H1 (cell line): Measurements from ENCODE around the gene GLMN. TPM values are rescaled to one million over a fixed set of nuclear protein-coding genes. Genes with fewer than 3 reads are reported as not detected.

Experiments
- CTCF ChIA-PET: fragments of 300-600 bp; sonication (Branson Sonifier 250); formaldehyde crosslinking; loops from one replicate; lab custom pipeline; 2021; ENCODE audit not compliant: partially characterized antibody; lab: Charles Lee
- POLR2A ChIA-PET: fragments of 300-600 bp; sonication (Branson Sonifier 250); formaldehyde crosslinking; loops from one replicate; lab custom pipeline; 2021; ENCODE audit warnings: inconsistent platforms; ENCODE audit not compliant: partially characterized antibody; lab: Charles Lee
- DNase-seq, 2 experiments: peaks; one replicate each; pipeline versions ENCODE4 v3.0.0 to v3.0.0-alpha.2; 2010 to 2022; ENCODE audit warnings: low spot score in 2 of 2, low read depth in 1 of 2, mixed read lengths in 1 of 2
- FAIRE-seq: peaks from 2 replicates; lab custom pipeline; 2011; peaks lifted over from hg19 to GRCh38; lab: Jason Lieb, UNC
- H2AFZ ChIP-seq: 2 replicates; pipeline ENCODE4 v1.8.1; 2012; ENCODE audit warnings: low read length, inconsistent platforms
- H2AK5ac ChIP-seq: 2 replicates; pipeline ENCODE4 v1.6.1; 2013; ENCODE audit warnings: low read depth, low read length
- H2BK120ac ChIP-seq: replicated peaks from 2 replicates; pipeline ENCODE3; 2013; ENCODE audit warnings: low read depth, low read length, inconsistent platforms
- H2BK12ac ChIP-seq: 2 replicates; pipeline ENCODE4 v1.6.1; 2013; ENCODE audit warnings: low read depth, low read length
- H2BK15ac ChIP-seq: 2 replicates; pipeline ENCODE4 v1.6.1; 2013; ENCODE audit warnings: low read length
- H2BK20ac ChIP-seq: 2 replicates; pipeline ENCODE4 v1.6.1; 2013; ENCODE audit warnings: low read length
- H2BK5ac ChIP-seq: 2 replicates; pipeline ENCODE4 v1.6.1; 2013; ENCODE audit warnings: low read depth, low read length
- H3K14ac ChIP-seq: 2 replicates; pipeline ENCODE4 v1.6.1; 2013; ENCODE audit warnings: inconsistent platforms; ENCODE audit not compliant: insufficient read length
- H3K18ac ChIP-seq: 2 replicates; pipeline ENCODE4 v1.6.1; 2013; ENCODE audit warnings: low read length; ENCODE audit errors: extremely low read depth
- H3K23ac ChIP-seq: 2 replicates; pipeline ENCODE4 v1.6.1; 2013; ENCODE audit warnings: inconsistent platforms; ENCODE audit not compliant: insufficient read length
- H3K23me2 ChIP-seq: 2 replicates; pipeline ENCODE4 v1.6.1; 2013; ENCODE audit warnings: low read depth, low read length
- H3K27ac ChIP-seq: 2 replicates; pipeline ENCODE4 v1.6.1; 2011; ENCODE audit warnings: low read depth, low read length, inconsistent platforms
- H3K27me3 ChIP-seq, 4 experiments: replicated peaks in 1 of 4; 1 replicate in 1 of 4; 2 replicates in 3 of 4; pipeline versions ENCODE4 v1.6.1 to v1.8.1; 2011 to 2013; ENCODE audit warnings: low read length in 3 of 4, mild to moderate bottlenecking in 3 of 4, inconsistent platforms in 2 of 4, mixed read lengths in 2 of 4, moderate library complexity in 1 of 4; ENCODE audit not compliant: control insufficient read depth in 3 of 4, insufficient read depth in 3 of 4; ENCODE audit errors: extremely low read depth in 1 of 4
- H3K36me3 ChIP-seq, 4 experiments: 2 replicates each; pipeline versions ENCODE4 v1.6.1 to v1.8.1; 2011 to 2013; ENCODE audit warnings: mild to moderate bottlenecking in 4 of 4, low read length in 3 of 4, moderate library complexity in 2 of 4, control low read depth in 1 of 4, inconsistent platforms in 1 of 4; ENCODE audit not compliant: insufficient read depth in 4 of 4, control insufficient read depth in 2 of 4
- H3K4ac ChIP-seq: replicated peaks from 2 replicates; pipeline ENCODE3; 2013; ENCODE audit warnings: low read length, low read depth, mixed read lengths, inconsistent platforms; ENCODE audit not compliant: insufficient read length
- H3K4me1 ChIP-seq, 4 experiments: replicated peaks in 1 of 4; 1 replicate in 1 of 4; 2 replicates in 3 of 4; pipeline versions ENCODE4 v1.6.1 to v1.8.1; 2011 to 2013; ENCODE audit warnings: low read length in 3 of 4, inconsistent platforms in 2 of 4, mixed read lengths in 1 of 4; ENCODE audit not compliant: insufficient read depth in 4 of 4, control insufficient read depth in 3 of 4
- H3K4me2 ChIP-seq, 2 experiments: 2 replicates each; pipeline versions ENCODE4 v1.6.1 to v1.8.1; 2011 to 2013; ENCODE audit warnings: low read depth in 2 of 2, low read length in 2 of 2, control low read depth in 1 of 2, inconsistent platforms in 1 of 2, mild to moderate bottlenecking in 1 of 2; ENCODE audit not compliant: insufficient read depth in 1 of 2
- H3K4me3 ChIP-seq, 4 experiments: fragments of 200-600, 300-600 bp in 1 of 4; sonication (generic), shearing (Covaris generic), sonication (Bioruptor Twin) in 1 of 4; 2 replicates each; pipeline versions ENCODE4 v1.5.1 to v1.8.1; 2011 to 2016; ENCODE audit warnings: low read length in 4 of 4, low read depth in 3 of 4, control low read depth in 2 of 4, inconsistent platforms in 2 of 4, mild to moderate bottlenecking in 2 of 4, mixed read lengths in 1 of 4, moderate library complexity in 1 of 4; ENCODE audit not compliant: insufficient read depth in 2 of 4; ENCODE audit errors: extremely low read depth in 1 of 4
- H3K56ac ChIP-seq: replicated peaks from 2 replicates; pipeline ENCODE3; 2013; ENCODE audit warnings: low read depth, mild to moderate bottlenecking, mixed read lengths, low read length, inconsistent platforms; ENCODE audit not compliant: insufficient read length
- H3K79me1 ChIP-seq: 2 replicates; pipeline ENCODE4 v1.6.1; 2013; ENCODE audit warnings: low read depth, low read length, control low read depth
- H3K79me2 ChIP-seq, 2 experiments: 2 replicates each; pipeline versions ENCODE4 v1.6.1 to v1.8.1; 2012 to 2013; ENCODE audit warnings: low read length in 2 of 2, mild to moderate bottlenecking in 2 of 2, inconsistent platforms in 1 of 2; ENCODE audit not compliant: insufficient read depth in 2 of 2, control insufficient read depth in 1 of 2
- H3K9ac ChIP-seq, 4 experiments: replicated peaks in 1 of 4; 1 replicate in 1 of 4; 2 replicates in 3 of 4; pipeline versions ENCODE4 v1.6.1 to v1.8.1; 2011 to 2013; ENCODE audit warnings: low read depth in 3 of 4, low read length in 3 of 4, control low read depth in 2 of 4, mild to moderate bottlenecking in 2 of 4, moderate library complexity in 2 of 4, inconsistent platforms in 1 of 4; ENCODE audit errors: extremely low read depth in 1 of 4
- H3K9me3 ChIP-seq, 2 experiments: 2 replicates each; pipeline versions ENCODE4 v1.6.1 to v1.8.1; 2012 to 2013; ENCODE audit warnings: mild to moderate bottlenecking in 2 of 2, moderate library complexity in 2 of 2, control low read depth in 1 of 2, inconsistent platforms in 1 of 2, low read depth in 1 of 2, low read length in 1 of 2, mixed read lengths in 1 of 2; ENCODE audit not compliant: insufficient read depth in 2 of 2
- H4K20me1 ChIP-seq, 2 experiments: replicated peaks in 1 of 2; 2 replicates each; pipeline versions ENCODE3 to v1.8.1; 2011 to 2013; ENCODE audit warnings: inconsistent platforms in 2 of 2, low read length in 2 of 2, mild to moderate bottlenecking in 1 of 2; ENCODE audit not compliant: insufficient read depth in 2 of 2, control insufficient read depth in 1 of 2
- H4K5ac ChIP-seq: 2 replicates; pipeline ENCODE4 v1.6.1; 2013; ENCODE audit warnings: low read length, low read depth, mixed read lengths, inconsistent platforms; ENCODE audit not compliant: insufficient read length
- H4K8ac ChIP-seq: 2 replicates; pipeline ENCODE4 v1.8.0; 2013; ENCODE audit warnings: mild to moderate bottlenecking, moderate library complexity, low read length, inconsistent platforms; ENCODE audit not compliant: insufficient read depth; ENCODE audit errors: extremely low read depth
- H4K91ac ChIP-seq: replicated peaks from 2 replicates; pipeline ENCODE3; 2013; ENCODE audit warnings: low read length, mixed read lengths, inconsistent platforms; ENCODE audit not compliant: insufficient read length
- ATF3 ChIP-seq: IDR thresholded peaks from 2 replicates; pipeline ENCODE4 v1.6.1; 2011; ENCODE audit warnings: low read depth, mild to moderate bottlenecking, low read length; ENCODE audit not compliant: insufficient read depth
- BRCA1 ChIP-seq: IDR thresholded peaks from 2 replicates; pipeline ENCODE4 v1.6.1; 2012; ENCODE audit warnings: low read depth, low read length, improper control_type of control experiment
- CHD2 ChIP-seq: IDR thresholded peaks from 2 replicates; pipeline ENCODE4 v1.6.1; 2012; ENCODE audit warnings: low read length, improper control_type of control experiment
- CTCF ChIP-seq, 3 experiments: IDR thresholded peaks; 1 replicate in 2 of 3; 2 replicates in 1 of 3; pipeline versions ENCODE4 v1.5.1 to v1.6.1; 2011; ENCODE audit warnings: low read length in 3 of 3, mild to moderate bottlenecking in 3 of 3, inconsistent platforms in 2 of 3, low read depth in 1 of 3, moderate library complexity in 1 of 3; ENCODE audit not compliant: insufficient read depth in 1 of 3; ENCODE audit errors: control extremely low read depth in 1 of 3
- FOSL1 ChIP-seq: IDR thresholded peaks from 2 replicates; pipeline ENCODE4 v1.6.1; 2011; ENCODE audit warnings: mild to moderate bottlenecking, low read depth, low read length, moderate library complexity; ENCODE audit not compliant: insufficient read depth
- HDAC2 ChIP-seq, 2 experiments: fragments of 300-600 bp in 1 of 2; sonication (generic) in 1 of 2; IDR thresholded peaks; 2 replicates each; pipeline ENCODE4 v1.6.1; 2011 to 2012; ENCODE audit warnings: low read depth in 2 of 2, low read length in 2 of 2, mild to moderate bottlenecking in 2 of 2, moderate library complexity in 2 of 2, borderline replicate concordance in 1 of 2, inconsistent platforms in 1 of 2
- KDM1A ChIP-seq: fragments of 200-600, 300-600 bp; sonication (generic); IDR thresholded peaks from 2 replicates; pipeline ENCODE4 v1.7.1; 2016; ENCODE audit warnings: mild to moderate bottlenecking, low read length, borderline replicate concordance
- KDM5A ChIP-seq: fragments of 200-600 bp; IDR thresholded peaks from 2 replicates; pipeline ENCODE4 v1.7.1; 2012; ENCODE audit warnings: mild to moderate bottlenecking, low read length, inconsistent platforms, mixed read lengths
- RAD21 ChIP-seq, 2 experiments: IDR thresholded peaks in 1 of 2; conservative IDR thresholded peaks in 1 of 2; 2 replicates each; pipeline ENCODE4 v1.6.1; 2011; ENCODE audit warnings: low read depth in 2 of 2, low read length in 2 of 2, improper control_type of control experiment in 1 of 2, inconsistent platforms in 1 of 2, mild to moderate bottlenecking in 1 of 2, moderate library complexity in 1 of 2
- RXRA ChIP-seq: IDR thresholded peaks from 2 replicates; pipeline ENCODE4 v1.6.1; 2011; ENCODE audit warnings: low read depth, mild to moderate bottlenecking, low read length, moderate library complexity; ENCODE audit not compliant: insufficient read depth
- WGBS, 2 experiments: shearing (Covaris generic) in 1 of 2; methylation state at CpG; one replicate each; pipeline versions ENCODE4 v1.1.6 to v1.1.7; 2013 to 2015; ENCODE audit warnings: low lambda C conversion rate in 2 of 2, mixed read lengths in 2 of 2, inconsistent platforms in 1 of 2, low coverage in 1 of 2, missing lambda C conversion rate in 1 of 2; ENCODE audit not compliant: insufficient replicate concordance in 2 of 2, insufficient coverage in 1 of 2, insufficient read length in 1 of 2; ENCODE audit errors: extremely low coverage in 1 of 2, missing lambda C conversion rate in 1 of 2; 5-methylcytosine and 5-hydroxymethylcytosine counted together
- polyA plus RNA-seq, 7 experiments: library from polyadenylated mRNA; depleted of rRNA in 3 of 7; stranded (reverse) in 5 of 7; unstranded in 2 of 7; fragments of >200 nt in 5 of 7; fragments of 200-250 nt in 2 of 7; gene quantifications; 1 replicate in 5 of 7; 2 replicates in 1 of 7; 4 replicates in 1 of 7; pipeline versions ENCODE4 v1.2.1 to v1.2.3, GENCODE V29; 2011 to 2013; ENCODE audit warnings: missing spikeins in 2 of 7, mixed read lengths in 2 of 7
- total RNA-seq: library from RNA; stranded (reverse); fragmentation: NEBNext Ultra II Directional; extraction: Animal tissue kit (Norgen Biotek cat#: 25700); gene quantifications from 2 replicates; pipeline ENCODE4 v1.2.1, GENCODE V29; 2021

The GLMN gene
- total and polyA plus RNA-seq, 2 of the 8 experiments (the other 6 are each of a cell fraction or from before 2014, with no cell fraction given), result 5.7 to 25.0 TPM

- CTCF ChIA-PET, result interaction anchor here (1.6 kb wide), 1 partner anchor 73 kb away, joined by 3 read pairs; no protein-coding TSS in a partner anchor
- Histone ChIP-seq H4K8ac (no peak within 1 kb of the TSS), H3K4me1 (no peaks in the 10 kb centered on the region)
- no peak for TF ChIP-seq CHD2
- no peak for TF ChIP-seq ATF3
- TF ChIP-seq KDM5A, result no peak
- TF ChIP-seq CTCF (IDR thresholded peaks at IDR 0.05; ENCODE audit: control extremely low read depth in 1 of 3, insufficient read depth in 1 of 3, low read depth in 1 of 3, low read length in 3 of 3), result no peak
- TF ChIP-seq BRCA1, result no peak
- no peak for TF ChIP-seq KDM1A
- TF ChIP-seq HDAC2 (IDR thresholded peaks at IDR 0.05; ENCODE audit: borderline replicate concordance in 1 of 2, low read depth in 2 of 2, low read length in 2 of 2), result no peak
- no peak for TF ChIP-seq RAD21 (IDR thresholded peaks at IDR 0.05 in 1 of 2, conservative IDR thresholded peaks at IDR 0.05 in 1 of 2; ENCODE audit: low read depth in 2 of 2, low read length in 2 of 2)
- TF ChIP-seq FOSL1, result no peak
- no peak for TF ChIP-seq RXRA
These were observed 81.1 kb downstream of the GLMN start, which contains the start of gene C1orf146 for GRCh38 chr1:92217721-92218120. Gene C1orf146, plus strand, starts transcription at chr1:92217915. Its CDS starts 13,506 bp downstream, at chr1:92231421.

More at GRCh38 chr1:92217721-92218120, 81.1 kb downstream of the GLMN start, which contains the start of gene C1orf146:
- FAIRE-seq (no peak), DNase-seq (no peak)
- no peak within 1 kb of the TSS for H3K4me2 ChIP-seq
- H3K23me2 ChIP-seq, result no peaks in the 10 kb centered on the region; the same call in 1 of the 2 replicates
- no peak within 1 kb of the TSS for H3K18ac ChIP-seq
- no peak within 1 kb of the TSS for H3K56ac ChIP-seq
- no peaks in the 10 kb centered on the region for H3K9me3 ChIP-seq
- H2AK5ac ChIP-seq, result no peak within 1 kb of the TSS
- no peak within 1 kb of the TSS for H2BK12ac ChIP-seq
- H3K36me3 ChIP-seq, result no peaks in the 10 kb centered on the region
- no peaks in the 10 kb centered on the region for H3K27me3 ChIP-seq
- H3K14ac ChIP-seq, result no peak within 1 kb of the TSS
- no peaks in the 10 kb centered on the region for H4K20me1 ChIP-seq
- POLR2A ChIA-PET, result no interaction called here
- no peak within 1 kb of the TSS for H3K23ac ChIP-seq
- no peak within 1 kb of the TSS for H3K4ac ChIP-seq
- H2AFZ ChIP-seq, result peak within 1 kb of the TSS; percentile 82; the same call in 1 of the 2 replicates
- H2BK120ac ChIP-seq, result no peak within 1 kb of the TSS
- no peak within 1 kb of the TSS for H2BK20ac ChIP-seq
- no peak within 1 kb of the TSS for H4K91ac ChIP-seq
- H3K79me1 ChIP-seq, result no peaks in the 10 kb centered on the region
- WGBS, 2 experiments, result 93% methylated on average over 22 of the region's 27 CpGs; no CpG with 5 or more reads in 1 of the 2 experiments
- H3K4me3 ChIP-seq, result no peak within 1 kb of the TSS
- H3K27ac ChIP-seq, result no peak within 1 kb of the TSS
- H3K79me2 ChIP-seq, result no peaks in the 10 kb centered on the region
- no peak within 1 kb of the TSS for H3K9ac ChIP-seq
- no peak within 1 kb of the TSS for H2BK5ac ChIP-seq
- H2BK15ac ChIP-seq, result no peak within 1 kb of the TSS
- no peak within 1 kb of the TSS for H4K5ac ChIP-seq
